ENCODE data around the gene RAB37. TPM values are rescaled to one million over a fixed set of nuclear protein-coding genes. Genes with fewer than 3 reads are reported as not detected.

Gene RAB37
- total RNA-seq, 1 donor from 2014 or later, result 2.5 TPM

- Mint-ChIP-seq H3K27ac (ENCODE audit: unreplicated experiment) (no peak overlapping the region), H3K36me3 (ENCODE audit: low read depth, unreplicated experiment) (no peaks in the 10 kb centered on the region), H3K4me1 (ENCODE audit: unreplicated experiment) (peaks cover 42% of the 10 kb centered on the region), H3K27me3 (ENCODE audit: unreplicated experiment) (peaks cover 11% of the 10 kb centered on the region), H3K4me3 (ENCODE audit: unreplicated experiment) (no peak overlapping the region), H3K9me3 (ENCODE audit: unreplicated experiment) (no peaks in the 10 kb centered on the region)
- TF ChIP-seq CTCF (IDR thresholded peaks at IDR 0.05; ENCODE audit: unreplicated experiment), result no peak
- no peak for DNase-seq (ENCODE audit: low spot score)
Observed at GRCh38 chr17:74740173-74740572, 3.1 kb downstream of the RAB37 start.

DNA sequence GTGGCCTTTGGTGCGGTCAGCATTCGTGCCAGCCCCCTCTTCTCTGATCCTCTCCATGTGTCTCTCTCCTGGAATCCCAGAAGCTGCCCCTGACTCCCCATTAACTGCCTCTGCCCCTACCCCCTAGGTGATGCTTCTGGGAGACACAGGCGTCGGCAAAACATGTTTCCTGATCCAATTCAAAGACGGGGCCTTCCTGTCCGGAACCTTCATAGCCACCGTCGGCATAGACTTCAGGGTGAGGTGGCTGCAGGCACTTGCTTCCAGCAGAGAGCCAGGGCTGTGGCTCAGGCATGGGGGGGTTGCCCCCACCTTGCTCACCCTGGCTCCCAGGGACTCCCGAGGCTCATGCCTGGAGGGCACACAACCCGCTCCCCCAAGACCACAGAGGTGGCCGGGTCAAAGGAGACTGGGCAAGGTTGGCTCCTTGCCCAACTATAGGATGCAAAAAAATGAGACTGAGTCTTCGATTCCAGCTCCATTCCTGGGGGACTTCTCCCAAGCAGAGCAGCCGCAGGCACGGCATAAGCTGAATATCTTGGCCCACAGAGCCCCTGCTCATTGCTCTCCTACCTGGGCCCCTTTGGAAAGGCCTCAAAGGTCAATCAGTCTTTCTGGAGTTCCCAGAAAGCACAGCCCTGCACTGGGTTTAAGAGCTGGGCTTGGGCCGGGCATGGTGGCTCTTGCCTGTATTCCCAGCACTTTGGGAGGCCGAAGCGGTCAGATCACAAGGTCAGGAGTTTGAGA is 3.8 kb downstream of the RAB37 start:
- Mint-ChIP-seq H3K4me3 (ENCODE audit: unreplicated experiment) (no peak overlapping the region), H3K27me3 (ENCODE audit: unreplicated experiment) (peaks cover 11% of the 10 kb centered on the region), H3K27ac (ENCODE audit: unreplicated experiment) (no peak overlapping the region), H3K36me3 (ENCODE audit: low read depth, unreplicated experiment) (no peaks in the 10 kb centered on the region), H3K4me1 (ENCODE audit: unreplicated experiment) (peaks cover 42% of the 10 kb centered on the region), H3K9me3 (ENCODE audit: unreplicated experiment) (no peaks in the 10 kb centered on the region)
- TF ChIP-seq CTCF (IDR thresholded peaks at IDR 0.05; ENCODE audit: unreplicated experiment), result no peak
- DNase-seq (ENCODE audit: low spot score), result no peak

DNA sequence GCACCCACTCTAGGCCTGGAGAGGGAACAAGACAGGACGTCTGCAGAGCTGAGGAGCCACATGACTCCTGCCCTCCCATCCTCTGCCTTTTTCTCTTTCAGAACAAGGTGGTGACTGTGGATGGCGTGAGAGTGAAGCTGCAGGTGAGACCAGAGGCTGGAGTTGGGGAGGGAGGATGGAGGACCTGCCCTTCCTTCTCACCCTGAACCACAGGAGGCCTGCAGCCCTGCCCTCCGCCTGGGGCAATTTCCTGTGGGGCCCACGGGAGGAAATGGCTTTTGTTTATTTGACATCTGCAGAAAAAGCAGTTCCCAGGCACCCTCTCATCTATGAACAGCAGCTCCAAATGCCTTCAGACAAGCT is 5.1 kb downstream of the RAB37 start:
- Mint-ChIP-seq H3K27ac (ENCODE audit: unreplicated experiment) (no peak overlapping the region), H3K9me3 (ENCODE audit: unreplicated experiment) (no peaks in the 10 kb centered on the region), H3K36me3 (ENCODE audit: low read depth, unreplicated experiment) (no peaks in the 10 kb centered on the region), H3K4me3 (ENCODE audit: unreplicated experiment) (no peak overlapping the region), H3K27me3 (ENCODE audit: unreplicated experiment) (peaks cover 10% of the 10 kb centered on the region), H3K4me1 (ENCODE audit: unreplicated experiment) (peaks cover 47% of the 10 kb centered on the region)
- no peak for DNase-seq (ENCODE audit: low spot score)
- no peak for TF ChIP-seq CTCF (IDR thresholded peaks at IDR 0.05; ENCODE audit: unreplicated experiment)

DNA sequence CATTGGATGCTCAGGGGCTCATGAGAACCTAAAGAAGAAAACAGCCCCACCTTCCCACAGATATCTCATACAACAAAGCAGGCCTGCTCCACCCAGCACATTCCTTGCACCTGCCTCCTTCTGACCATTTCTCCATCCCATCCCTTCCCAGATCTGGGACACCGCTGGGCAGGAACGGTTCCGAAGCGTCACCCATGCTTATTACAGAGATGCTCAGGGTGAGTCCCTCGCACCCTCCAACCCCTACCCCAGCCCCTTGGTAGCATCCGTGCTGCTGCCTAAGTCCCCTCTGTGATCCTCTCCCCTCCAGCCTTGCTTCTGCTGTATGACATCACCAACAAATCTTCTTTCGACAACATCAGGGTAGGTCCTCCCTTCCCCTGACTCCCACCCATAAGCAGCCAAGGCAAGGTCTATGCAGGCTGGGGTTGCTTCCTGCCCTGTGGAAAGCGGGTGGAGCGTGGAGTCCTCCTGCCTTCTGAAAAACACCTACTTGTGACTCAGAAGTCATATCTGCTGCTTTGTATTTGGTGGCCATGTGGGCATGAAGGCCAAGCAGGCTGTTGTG is 6.0 kb downstream of the RAB37 start:
- peak overlapping the region; percentile 61 for H3K27ac Mint-ChIP-seq (ENCODE audit: unreplicated experiment)

More for the DNA sequence above, 6.0 kb downstream of the RAB37 start:
- Mint-ChIP-seq H3K4me1 (ENCODE audit: unreplicated experiment) (peaks cover 54% of the 10 kb centered on the region), H3K27me3 (ENCODE audit: unreplicated experiment) (peaks cover 10% of the 10 kb centered on the region), H3K36me3 (ENCODE audit: low read depth, unreplicated experiment) (no peaks in the 10 kb centered on the region), H3K9me3 (ENCODE audit: unreplicated experiment) (no peaks in the 10 kb centered on the region), H3K4me3 (ENCODE audit: unreplicated experiment) (no peak overlapping the region)
- no peak for DNase-seq (ENCODE audit: low spot score)
- no peak for TF ChIP-seq CTCF (IDR thresholded peaks at IDR 0.05; ENCODE audit: unreplicated experiment)
